Liver (tissue), 3 donors: ENCODE measurements around the gene CACNG3.

Experiments used
- ATF3 ChIP-seq: IDR thresholded peaks from 2 replicates; pipeline ENCODE4 v1.6.1; 2016; ENCODE audit warnings: antibody characterized with exemption
- CTCF ChIP-seq: fragments of 150-350 bp; IDR thresholded peaks from 2 replicates; pipeline ENCODE4 v1.5.1; 2017; ENCODE audit warnings: improper control_type of control experiment, low read depth, low read length; ENCODE audit not compliant: missing input control
- GABPA ChIP-seq, 2 donors: IDR thresholded peaks in 1 of 2; conservative IDR thresholded peaks in 1 of 2; 2 replicates each; pipeline ENCODE4 v1.6.1; 2016; ENCODE audit warnings: antibody characterized with exemption in 2 of 2, mild to moderate bottlenecking in 1 of 2, moderate library complexity in 1 of 2
- JUND ChIP-seq, 2 donors: IDR thresholded peaks; 2 replicates each; pipeline ENCODE4 v1.6.1; 2016; ENCODE audit warnings: antibody characterized with exemption in 2 of 2
- REST ChIP-seq: IDR thresholded peaks from 2 replicates; pipeline ENCODE4 v1.6.1; 2016; ENCODE audit warnings: antibody characterized with exemption, mild to moderate bottlenecking
- SP1 ChIP-seq: IDR thresholded peaks from 2 replicates; pipeline ENCODE4 v1.6.1; 2018; ENCODE audit warnings: antibody characterized with exemption, mild to moderate bottlenecking
- donor health status: healthy.
- donor health status: healthy.

- no peak for TF ChIP-seq CTCF
- no peak for TF ChIP-seq REST
- TF ChIP-seq ATF3 = no peak
- TF ChIP-seq JUND (IDR thresholded peaks at IDR 0.05) = no peak
- TF ChIP-seq GABPA (IDR thresholded peaks at IDR 0.05 in 1 of 2, conservative IDR thresholded peaks at IDR 0.05 in 1 of 2) = no peak
- TF ChIP-seq SP1 = no peak
Measured at GRCh38 chr16:24324421-24324820, 68.3 kb downstream of the CACNG3 start.
